Neural progenitor cell (in vitro differentiated cells): ENCODE results near the gene NDUFB10. TPM values are rescaled to one million over a fixed set of nuclear protein-coding genes. Genes with fewer than 3 reads are reported as not detected.
A peak's percentile ranks its signal among the peaks of the same experiment; 100 is the strongest.

Experiments used
- DNase-seq: peaks from one replicate; pipeline ENCODE4 v3.0.0-alpha.2; 2016; ENCODE audit warnings: low spot score
- H2AFZ ChIP-seq: fragments of 200-600 bp; sonication (generic); replicated peaks from 2 replicates; pipeline ENCODE4 v1.6.1; 2016; ENCODE audit warnings: antibody characterized with exemption
- H3F3A ChIP-seq: fragments of 200-600 bp; sonication (generic); 2 replicates; pipeline ENCODE4 v1.6.1; 2016; ENCODE audit warnings: antibody characterized with exemption, low read depth
- H3K27ac ChIP-seq: fragments of 200-600 bp; sonication (generic); 2 replicates; pipeline ENCODE4 v1.5.1; 2016; ENCODE audit warnings: mild to moderate bottlenecking
- H3K27me3 ChIP-seq: fragments of 200-600 bp; sonication (generic); 2 replicates; pipeline ENCODE4 v1.6.1; 2016; ENCODE audit warnings: mild to moderate bottlenecking, moderate library complexity
- H3K36me3 ChIP-seq: fragments of 200-600 bp; sonication (generic); 2 replicates; pipeline ENCODE4 v1.5.1; 2016
- H3K4me1 ChIP-seq: fragments of 200-600 bp; sonication (generic); 2 replicates; pipeline ENCODE4 v1.6.1; 2016; ENCODE audit warnings: mixed run types
- H3K4me2 ChIP-seq: fragments of 200-600 bp; sonication (generic); 2 replicates; pipeline ENCODE4 v1.6.1; 2016
- H3K4me3 ChIP-seq: fragments of 200-600 bp; sonication (generic); 2 replicates; pipeline ENCODE4 v1.5.1; 2016
- H3K79me2 ChIP-seq: fragments of 200-600 bp; sonication (generic); 2 replicates; pipeline ENCODE4 v1.6.1; 2016; ENCODE audit warnings: low read depth
- H3K9ac ChIP-seq: fragments of 200-600 bp; sonication (generic); 2 replicates; pipeline ENCODE4 v1.6.1; 2016
- H3K9me3 ChIP-seq: fragments of 200-600 bp; sonication (generic); 2 replicates; pipeline ENCODE4 v1.5.1; 2016; ENCODE audit warnings: low read depth
- H4K20me1 ChIP-seq: fragments of 200-600 bp; sonication (generic); 2 replicates; pipeline ENCODE4 v1.6.1; 2016; ENCODE audit warnings: low read depth
- H3K27ac Mint-ChIP-seq: 3 replicates; pipeline ENCODE4 v1.8.0; 2021; ENCODE audit warnings: mixed read lengths
- H3K27me3 Mint-ChIP-seq: 2 replicates; pipeline ENCODE4 v1.8.0; 2022; ENCODE audit warnings: low read depth, mild to moderate bottlenecking, inconsistent platforms, moderate library complexity, mixed read lengths; ENCODE audit not compliant: insufficient read depth
- H3K36me3 Mint-ChIP-seq: 3 replicates; pipeline ENCODE4 v1.8.0; 2021; ENCODE audit warnings: mixed read lengths
- H3K4me1 Mint-ChIP-seq: 3 replicates; pipeline ENCODE4 v1.8.0; 2021; ENCODE audit warnings: mixed read lengths
- H3K4me3 Mint-ChIP-seq: 3 replicates; pipeline ENCODE4 v1.8.0; 2021; ENCODE audit warnings: mild to moderate bottlenecking, moderate library complexity, mixed read lengths
- H3K9me3 Mint-ChIP-seq: 3 replicates; pipeline ENCODE4 v1.8.0; 2020; ENCODE audit warnings: mixed read lengths
- EZH2 ChIP-seq: fragments of 200-600 bp; sonication (generic); IDR thresholded peaks from 2 replicates; pipeline ENCODE4 v1.6.1; 2017; ENCODE audit warnings: antibody characterized with exemption, mild to moderate bottlenecking, moderate library complexity
- EZH2phosphoT487 ChIP-seq: fragments of 200-600 bp; sonication (generic); IDR thresholded peaks from 2 replicates; pipeline ENCODE4 v1.6.1; 2017; ENCODE audit warnings: antibody characterized with exemption
- total RNA-seq: library from RNA; depleted of rRNA; stranded (reverse); fragments of >200 nt; gene quantifications from 2 replicates; pipeline ENCODE4 v1.2.3, GENCODE V29; 2015; ENCODE audit warnings: low replicate concordance
- TF ChIP-seq, protein P1 (sequence below): fragments of 200-600 bp; sonication (generic); IDR thresholded peaks from 2 replicates; pipeline ENCODE4 v1.5.1; 2017; ENCODE audit warnings: antibody characterized with exemption, mild to moderate bottlenecking

NDUFB10 gene
- total RNA-seq, 1 donor from 2014 or later = 155 TPM

DNA sequence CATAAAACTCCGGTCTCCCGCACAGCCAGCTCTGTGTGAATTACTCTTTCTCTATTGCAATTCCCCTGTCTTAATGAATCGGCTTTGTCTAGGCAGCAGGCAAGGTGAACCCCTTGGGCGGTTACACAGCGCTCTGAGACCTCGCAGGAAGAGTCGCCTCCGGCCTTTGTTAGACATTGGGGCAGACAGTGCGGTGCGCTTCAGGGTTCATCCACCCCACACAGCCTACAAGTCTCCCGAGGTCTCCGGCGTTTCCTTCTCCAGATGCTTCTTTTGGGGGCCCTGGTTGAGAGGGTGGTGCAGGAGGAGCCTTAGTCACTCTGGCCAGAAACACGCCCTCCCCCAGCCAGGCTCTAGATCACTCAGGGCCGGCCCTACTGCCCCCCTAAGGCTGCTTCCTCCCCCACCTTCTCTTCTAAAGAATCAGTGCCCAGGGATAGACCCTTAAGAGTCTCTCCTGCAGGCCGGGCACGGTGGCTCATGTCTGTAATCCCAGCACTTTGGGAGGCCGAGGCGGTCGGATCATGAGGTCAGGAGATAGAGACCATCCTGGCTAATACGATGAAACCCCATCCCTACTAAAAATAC, 14.6 kb upstream of the NDUFB10 start:
- Histone ChIP-seq H2AFZ (no peak overlapping the region), H3F3A (peaks cover 9% of the 10 kb centered on the region), H3K4me3 (no peak overlapping the region), H3K4me2 (no peak overlapping the region), H3K79me2 (peaks cover 10% of the 10 kb centered on the region), H3K4me1 (peaks cover 7% of the 10 kb centered on the region), H3K9me3 (no peaks in the 10 kb centered on the region), H3K9ac (no peak overlapping the region), H3K27ac (no peak overlapping the region), H3K27me3 (no peaks in the 10 kb centered on the region), H3K36me3 (no peaks in the 10 kb centered on the region), H4K20me1 (no peaks in the 10 kb centered on the region)
- Mint-ChIP-seq H3K4me3 (peak overlapping the region; percentile 92), H3K9me3 (no peaks in the 10 kb centered on the region), H3K36me3 (no peaks in the 10 kb centered on the region), H3K4me1 (peaks cover 15% of the 10 kb centered on the region), H3K27ac (no peak overlapping the region), H3K27me3 (peaks cover 2% of the 10 kb centered on the region)
- no peak for DNase-seq
- no peak for TF ChIP-seq EZH2phosphoT487
- TF ChIP-seq, protein P1, sequence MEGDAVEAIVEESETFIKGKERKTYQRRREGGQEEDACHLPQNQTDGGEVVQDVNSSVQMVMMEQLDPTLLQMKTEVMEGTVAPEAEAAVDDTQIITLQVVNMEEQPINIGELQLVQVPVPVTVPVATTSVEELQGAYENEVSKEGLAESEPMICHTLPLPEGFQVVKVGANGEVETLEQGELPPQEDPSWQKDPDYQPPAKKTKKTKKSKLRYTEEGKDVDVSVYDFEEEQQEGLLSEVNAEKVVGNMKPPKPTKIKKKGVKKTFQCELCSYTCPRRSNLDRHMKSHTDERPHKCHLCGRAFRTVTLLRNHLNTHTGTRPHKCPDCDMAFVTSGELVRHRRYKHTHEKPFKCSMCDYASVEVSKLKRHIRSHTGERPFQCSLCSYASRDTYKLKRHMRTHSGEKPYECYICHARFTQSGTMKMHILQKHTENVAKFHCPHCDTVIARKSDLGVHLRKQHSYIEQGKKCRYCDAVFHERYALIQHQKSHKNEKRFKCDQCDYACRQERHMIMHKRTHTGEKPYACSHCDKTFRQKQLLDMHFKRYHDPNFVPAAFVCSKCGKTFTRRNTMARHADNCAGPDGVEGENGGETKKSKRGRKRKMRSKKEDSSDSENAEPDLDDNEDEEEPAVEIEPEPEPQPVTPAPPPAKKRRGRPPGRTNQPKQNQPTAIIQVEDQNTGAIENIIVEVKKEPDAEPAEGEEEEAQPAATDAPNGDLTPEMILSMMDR = no peak
- no peak for TF ChIP-seq EZH2

DNA sequence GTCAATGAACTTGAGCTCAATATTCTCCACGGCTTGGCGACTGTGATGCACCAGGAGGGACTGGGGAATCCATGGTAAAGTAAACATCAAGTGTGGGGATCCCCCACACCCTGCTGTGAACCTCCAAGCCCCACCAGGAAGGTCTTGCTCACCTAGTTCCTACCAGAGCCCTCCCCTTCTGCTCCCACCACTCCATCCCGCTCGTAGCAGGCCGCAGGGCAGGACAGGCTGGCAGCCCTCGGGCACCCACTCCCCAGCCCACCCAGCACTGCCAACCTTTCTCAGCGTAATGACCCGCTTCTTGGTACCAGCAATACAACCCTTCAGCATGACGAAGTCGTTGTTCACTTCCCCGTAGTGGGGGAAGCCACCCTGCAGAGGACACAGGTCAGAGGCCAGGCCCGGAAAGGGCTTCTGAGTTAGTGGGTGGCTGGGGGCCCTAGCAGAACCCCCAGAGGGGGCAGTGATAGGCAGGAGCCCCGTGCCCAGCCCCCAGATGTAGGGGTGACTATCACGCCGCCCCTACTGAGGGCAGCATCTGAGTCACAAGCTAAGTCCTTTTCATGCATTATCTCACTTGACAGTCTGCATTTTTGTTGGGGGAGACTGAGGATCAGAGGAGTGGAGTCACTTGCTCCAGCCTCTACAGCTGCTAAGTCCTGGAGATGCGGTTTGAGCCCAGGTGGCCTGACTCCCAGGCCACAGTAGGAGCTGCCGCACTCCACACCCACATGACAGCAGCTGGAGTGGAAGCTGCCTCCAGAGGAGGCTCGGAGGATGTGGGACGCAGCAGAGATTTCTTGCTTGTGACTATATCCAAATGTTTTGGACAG, 13.6 kb upstream of the NDUFB10 start:
- Histone ChIP-seq H3K36me3 (no peaks in the 10 kb centered on the region), H3K4me2 (no peak overlapping the region), H3K4me3 (no peak overlapping the region), H4K20me1 (no peaks in the 10 kb centered on the region), H3K79me2 (peaks cover 10% of the 10 kb centered on the region), H3K27me3 (no peaks in the 10 kb centered on the region), H3K4me1 (peaks cover 7% of the 10 kb centered on the region), H3K9me3 (no peaks in the 10 kb centered on the region), H3K27ac (no peak overlapping the region), H2AFZ (no peak overlapping the region), H3F3A (peaks cover 9% of the 10 kb centered on the region), H3K9ac (no peak overlapping the region)
- Mint-ChIP-seq H3K27me3 (peaks cover 2% of the 10 kb centered on the region), H3K4me1 (peaks cover 15% of the 10 kb centered on the region), H3K4me3 (no peak overlapping the region), H3K27ac (no peak overlapping the region), H3K36me3 (no peaks in the 10 kb centered on the region), H3K9me3 (no peaks in the 10 kb centered on the region)
- no peak for DNase-seq
- TF ChIP-seq EZH2 (no peak), EZH2phosphoT487 (no peak)
- TF ChIP-seq, protein P1 = no peak

DNA sequence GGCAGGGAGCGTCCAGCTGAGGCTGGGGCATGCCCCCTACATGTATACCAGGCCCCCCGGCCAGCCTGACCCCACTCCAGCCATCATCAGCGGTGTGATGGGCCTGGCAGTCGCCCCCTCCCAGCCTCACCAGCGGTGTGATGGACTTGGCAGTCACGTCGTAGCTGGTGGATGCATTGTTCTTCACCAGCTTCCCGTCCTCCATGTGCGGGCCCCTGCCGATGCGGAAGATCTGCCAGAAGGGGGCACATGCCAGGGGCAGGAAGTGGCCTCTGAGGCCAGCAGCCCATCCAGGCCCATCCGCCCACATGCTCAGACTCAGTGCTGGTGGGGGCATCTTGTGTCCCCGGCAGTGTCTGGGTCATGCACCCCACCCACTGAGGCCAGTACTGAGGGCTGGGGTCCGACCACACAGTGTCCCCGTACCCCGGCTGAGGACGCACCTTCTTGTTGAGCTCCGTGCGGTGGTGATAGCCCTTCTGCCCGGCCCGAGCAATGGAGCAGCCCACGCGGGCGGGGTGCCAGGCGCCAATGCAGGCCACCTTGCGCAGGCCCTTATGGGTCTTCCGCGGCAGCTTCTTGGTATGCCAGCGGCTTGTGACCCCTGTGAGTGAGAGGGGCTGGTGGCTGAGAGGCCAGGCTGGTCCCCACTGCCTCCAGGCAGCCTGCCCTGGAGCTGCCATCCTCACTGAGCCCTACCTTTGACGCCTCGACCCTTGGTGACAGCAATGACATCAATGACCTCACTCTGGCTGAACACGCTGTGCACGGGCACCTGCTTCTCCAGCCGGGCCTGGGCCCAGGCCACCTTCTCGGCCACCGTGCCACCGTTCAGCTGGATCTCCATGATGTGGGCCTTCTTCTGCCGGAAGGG, 12.6 kb upstream of the NDUFB10 start:
- no peaks in the 10 kb centered on the region for H3K36me3 ChIP-seq
- H3K27me3 ChIP-seq = no peaks in the 10 kb centered on the region
- no peak overlapping the region for H3K9ac ChIP-seq
- peaks cover 9% of the 10 kb centered on the region for H3K4me1 Mint-ChIP-seq
- no peaks in the 10 kb centered on the region for H3K9me3 Mint-ChIP-seq
- no peak overlapping the region for H2AFZ ChIP-seq
- no peak overlapping the region for H3K4me2 ChIP-seq
- TF ChIP-seq, protein P1 = no peak
- TF ChIP-seq EZH2 (no peak), EZH2phosphoT487 (no peak)
- no peak for DNase-seq
- H3K27ac ChIP-seq = no peak overlapping the region
- no peaks in the 10 kb centered on the region for H3K36me3 Mint-ChIP-seq
- H3K4me3 Mint-ChIP-seq = no peak overlapping the region
- no peaks in the 10 kb centered on the region for H4K20me1 ChIP-seq
- H3K4me1 ChIP-seq = peaks cover 7% of the 10 kb centered on the region
- peaks cover 2% of the 10 kb centered on the region for H3K27me3 Mint-ChIP-seq
- H3K27ac Mint-ChIP-seq = no peak overlapping the region
- H3K9me3 ChIP-seq = no peaks in the 10 kb centered on the region
- peaks cover 9% of the 10 kb centered on the region for H3F3A ChIP-seq
- H3K79me2 ChIP-seq = peaks cover 10% of the 10 kb centered on the region
- no peak overlapping the region for H3K4me3 ChIP-seq
